NCI-H82 (cell line): ENCODE measurements around the gene S100A13.
"Not testable (repeated sequence)": the region's sequence is repeated elsewhere in the genome, so short reads cannot be mapped to it uniquely, and the experiment has no call there.

Experiments used
- DNase-seq: peaks from one replicate; lab custom pipeline; 2025; lab: John Stamatoyannopoulos, UW

The S100A13 gene

DNA sequence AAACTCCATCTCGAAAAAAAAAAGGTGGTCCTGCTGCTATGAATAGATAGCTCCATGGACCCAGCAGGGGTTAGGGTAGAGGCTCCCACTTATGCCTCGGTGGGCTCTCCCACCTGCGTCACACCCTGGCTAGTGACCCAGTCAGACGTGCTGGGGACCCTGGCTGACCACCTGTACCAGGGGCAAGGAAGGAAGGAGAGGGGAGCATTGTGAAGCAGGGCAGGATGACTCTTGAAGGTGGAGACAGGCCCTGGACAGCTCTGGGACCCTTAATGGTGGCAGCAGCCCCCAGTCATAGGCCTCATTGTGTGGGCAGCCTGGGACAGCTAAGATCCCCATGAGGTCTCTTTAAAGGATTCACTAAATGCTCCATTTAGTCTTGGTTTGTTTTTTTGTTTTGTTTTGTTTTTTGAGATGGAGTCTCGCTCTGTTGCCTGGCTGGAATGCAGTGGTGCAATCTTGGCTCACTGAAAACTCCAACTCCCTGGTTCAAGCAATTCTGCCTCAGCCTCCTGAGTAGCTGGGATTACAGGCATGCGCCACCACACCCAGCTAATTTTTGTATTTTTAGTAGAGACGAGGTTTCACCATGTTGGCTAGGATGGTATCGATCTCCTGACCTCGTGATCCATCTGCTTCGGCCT lies 20.8 kb upstream of the S100A13 start:
- DNase-seq = no peak

GRCh38 chr1:153647346-153647714 lies 20.0 kb upstream of the S100A13 start:
- peak; percentile 62 for DNase-seq

GRCh38 chr1:153646672-153647345 lies 19.5 kb upstream of the S100A13 start:
- peak; percentile 62 for DNase-seq

DNA sequence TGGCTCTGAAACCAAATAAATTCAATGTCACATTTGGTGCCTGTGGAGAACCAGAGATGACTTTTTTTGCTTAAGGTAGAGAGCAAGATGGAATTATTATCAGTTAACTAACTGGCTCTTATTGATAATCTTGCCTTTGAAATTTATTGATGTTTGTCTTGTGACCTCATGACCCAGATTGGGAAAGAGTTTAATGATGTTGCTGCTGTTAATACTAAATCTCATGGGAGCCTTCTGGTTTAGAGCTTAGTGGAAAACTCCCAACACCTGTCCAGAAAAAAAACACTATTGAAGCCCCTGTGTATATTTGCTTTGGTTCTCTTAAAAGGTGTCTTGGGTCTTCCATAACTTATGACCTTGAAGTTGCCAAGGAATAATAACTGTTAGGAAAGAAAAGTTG lies 16.5 kb upstream of the S100A13 start:
- no peak for DNase-seq

- no peak for DNase-seq
Measured at GRCh38 chr1:153643100-153643499, 15.8 kb upstream of the S100A13 start.

- no peak for DNase-seq
Measured at GRCh38 chr1:153642161-153642560, 14.9 kb upstream of the S100A13 start.

DNA sequence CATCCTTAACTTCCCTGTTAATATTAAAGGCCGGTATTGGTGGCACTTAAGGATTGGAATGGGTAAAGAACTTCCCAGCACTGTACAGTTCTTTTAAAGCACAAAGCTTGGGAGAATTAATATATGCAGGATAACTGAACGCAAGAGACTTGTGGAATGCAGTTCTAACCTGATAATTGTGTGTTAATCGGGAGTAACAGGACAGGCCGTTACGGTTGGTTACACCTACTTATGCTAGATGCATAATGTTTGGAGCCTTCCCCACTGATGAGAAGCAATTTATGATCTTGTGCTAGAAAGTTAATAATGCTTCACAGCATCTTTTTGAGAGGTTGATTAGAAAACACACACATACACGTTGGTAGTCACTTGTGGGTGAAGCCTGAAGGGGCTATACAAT lies 13.6 kb upstream of the S100A13 start:
- DNase-seq = no peak

- not testable (repeated sequence) for DNase-seq
Measured at GRCh38 chr1:153640213-153640612, 12.9 kb upstream of the S100A13 start.

DNA sequence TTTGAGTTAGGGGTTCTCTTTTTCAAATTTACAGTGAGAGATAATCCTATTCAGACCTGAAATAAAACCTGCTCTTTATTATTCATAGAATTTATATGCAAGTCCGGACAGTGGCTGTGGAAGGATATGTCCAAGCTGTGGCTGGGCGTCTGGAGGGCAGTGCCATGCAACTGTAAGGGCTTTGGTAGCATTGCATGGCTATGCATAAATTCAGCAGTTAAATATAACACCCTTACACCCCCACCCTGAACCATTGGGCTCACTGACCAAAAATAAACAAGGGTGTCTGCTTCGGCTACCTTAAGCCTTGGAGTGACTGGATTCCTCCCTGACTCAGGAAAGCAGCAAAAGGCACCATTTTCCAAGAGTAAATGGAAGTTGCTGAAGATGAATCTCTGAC lies 12.0 kb upstream of the S100A13 start:
- DNase-seq = no peak

DNA sequence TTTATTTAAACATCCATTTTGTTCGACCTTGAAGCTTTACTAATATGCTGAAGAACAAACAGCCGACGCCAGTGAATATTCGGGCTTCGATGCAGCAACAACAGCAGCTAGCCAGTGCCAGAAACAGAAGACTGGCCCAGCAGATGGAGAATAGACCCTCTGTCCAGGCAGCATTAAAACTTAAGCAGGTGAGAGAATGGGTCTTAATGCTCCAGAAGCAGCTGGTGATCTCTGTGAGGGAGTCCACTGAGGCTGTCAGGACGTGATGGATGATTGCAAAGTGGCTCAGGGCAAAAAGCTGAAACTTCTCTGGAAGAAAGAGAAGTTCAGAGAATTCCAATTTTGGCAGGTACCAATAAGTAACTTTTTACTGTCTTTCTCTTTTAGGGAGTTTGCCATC lies 11.0 kb upstream of the S100A13 start:
- DNase-seq = peak; percentile 88

DNA sequence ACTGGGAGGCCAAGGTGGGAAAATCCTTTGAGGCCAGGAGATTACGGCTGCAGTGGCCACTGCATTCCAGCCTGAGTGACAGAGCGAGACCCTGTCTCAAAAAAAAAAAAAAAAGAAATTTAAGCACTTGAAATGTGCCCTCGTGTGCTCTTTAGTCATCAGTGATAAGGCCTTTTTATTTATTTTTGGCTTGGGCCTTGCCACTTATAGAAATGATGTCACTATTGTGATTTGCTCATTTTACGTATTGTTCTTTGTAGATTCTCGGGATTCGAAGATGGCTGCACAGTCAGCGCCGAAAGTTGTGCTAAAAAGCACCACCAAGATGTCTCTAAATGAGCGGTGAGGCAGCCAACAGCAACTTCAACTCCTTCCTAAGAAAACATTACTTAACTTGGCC lies 9.0 kb upstream of the S100A13 start:
- no peak for DNase-seq

- no peak for DNase-seq
Measured at GRCh38 chr1:153635872-153636271, 8.6 kb upstream of the S100A13 start.

DNA sequence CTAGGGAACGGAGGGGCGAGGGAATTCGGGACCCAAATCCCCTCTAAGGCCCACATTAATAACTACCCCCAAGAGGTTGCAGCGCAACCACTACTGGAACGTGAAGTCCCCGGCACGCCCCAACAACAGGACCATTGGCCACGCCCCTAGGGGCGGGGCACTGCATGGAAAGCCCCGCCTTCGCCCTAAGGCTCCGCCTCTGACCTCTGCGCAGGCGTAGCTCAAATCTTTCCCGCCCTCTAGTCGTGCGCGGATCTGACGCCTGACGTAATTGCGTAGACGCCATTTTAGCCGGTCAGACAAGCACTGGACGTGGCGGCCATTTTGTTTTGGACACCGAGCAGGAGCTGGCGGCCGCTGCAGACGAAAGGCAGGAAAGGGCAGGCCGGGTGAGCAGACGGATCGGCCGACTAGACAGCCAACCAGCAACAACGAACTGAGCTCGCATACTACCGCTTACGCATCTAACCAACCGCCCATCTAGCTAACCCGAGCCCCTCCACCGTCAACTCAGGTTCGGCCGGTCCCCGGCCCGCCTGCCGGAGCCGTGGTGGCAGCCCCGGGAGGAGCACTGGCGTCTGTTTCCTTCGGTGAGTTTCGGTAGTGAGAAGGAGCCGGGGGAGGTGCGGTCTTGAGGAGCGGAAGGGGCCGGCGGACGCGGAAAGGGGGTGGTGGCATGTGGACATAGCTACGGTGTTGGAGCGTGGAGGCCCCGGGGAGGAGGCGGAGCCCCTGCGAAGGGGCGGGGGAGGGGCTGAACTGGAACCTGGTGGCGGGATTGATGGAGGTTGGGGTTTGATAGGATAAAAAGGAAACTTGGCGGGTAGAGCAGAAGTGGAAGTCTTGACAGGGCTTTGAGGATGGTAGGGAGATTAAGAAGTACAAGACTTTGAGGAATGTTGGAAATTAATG lies 6.7 kb upstream of the S100A13 start, which contains the start of gene CHTOP:
Gene CHTOP (plus strand): TSS at position 313 of the 912 bp plus-strand sequence. CDS start 2,523 bp downstream, outside the sequence.
- peak; percentile 99 for DNase-seq

- no peak for DNase-seq
Measured at GRCh38 chr1:153633161-153633753, 6.0 kb upstream of the S100A13 start.

DNA sequence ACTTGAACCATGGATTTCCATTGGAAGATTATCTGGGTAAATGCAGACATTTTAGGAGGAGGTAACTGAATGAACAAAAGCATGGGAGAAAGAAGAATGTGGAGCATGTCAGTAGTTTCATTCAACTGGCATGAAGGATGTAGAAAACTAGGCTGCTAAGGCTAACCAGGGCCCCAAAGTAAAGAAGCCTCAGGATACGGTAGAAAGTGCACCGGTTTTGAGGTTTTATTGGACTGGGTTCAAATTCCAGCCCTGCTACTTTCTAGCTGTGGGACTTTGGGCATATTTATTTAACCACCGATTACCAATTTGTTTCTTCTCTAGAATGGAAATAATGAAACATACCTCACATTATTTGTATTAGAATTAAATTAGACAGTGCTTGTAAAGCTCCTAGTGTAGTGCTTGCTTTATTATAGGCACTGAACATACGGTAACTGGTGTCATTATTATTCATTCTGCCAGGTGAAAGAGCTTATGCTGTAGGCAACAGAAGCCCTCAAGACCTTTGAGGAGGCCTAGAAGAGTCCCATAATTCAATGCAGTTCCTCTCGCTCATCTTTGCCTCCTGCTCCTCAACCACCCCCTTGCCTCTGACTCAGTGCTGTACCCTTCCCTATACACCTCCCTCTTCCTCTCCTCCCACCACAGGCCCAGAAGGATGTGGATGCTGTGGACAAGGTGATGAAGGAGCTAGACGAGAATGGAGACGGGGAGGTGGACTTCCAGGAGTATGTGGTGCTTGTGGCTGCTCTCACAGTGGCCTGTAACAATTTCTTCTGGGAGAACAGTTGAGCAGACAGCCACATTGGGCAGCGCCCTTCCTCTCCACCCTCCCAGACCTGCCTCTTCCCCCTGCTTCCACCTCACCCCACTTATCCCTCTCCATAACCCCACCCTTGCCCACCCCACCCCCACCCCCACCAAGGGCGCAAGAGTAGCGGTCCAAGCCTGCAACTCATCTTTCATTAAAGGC lies 4.0 kb upstream of the S100A13 start:
- no peak for DNase-seq

- no peak for DNase-seq
Measured at GRCh38 chr1:153630384-153630783, 3.1 kb upstream of the S100A13 start.

- DNase-seq = no peak
Measured at GRCh38 chr1:153629971-153630370, 2.7 kb upstream of the S100A13 start.

DNA sequence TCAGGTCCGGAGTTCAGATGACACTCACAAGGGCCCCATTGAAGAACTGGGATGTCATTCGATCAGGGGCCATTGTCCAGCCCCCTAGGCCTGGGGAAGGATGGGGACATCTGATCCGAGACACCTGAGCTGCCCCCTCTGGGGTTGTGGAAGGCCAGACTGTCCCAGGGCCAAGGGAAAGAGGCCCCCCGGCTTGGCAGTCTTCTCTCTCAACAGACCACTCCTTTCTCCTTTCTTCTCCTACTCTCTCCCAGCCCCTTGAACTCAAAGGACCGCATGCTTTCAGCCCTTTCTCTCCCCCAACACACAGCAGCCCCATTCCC lies 2.0 kb upstream of the S100A13 start:
- no peak for DNase-seq

- DNase-seq = no peak
Measured at GRCh38 chr1:153628638-153629342, 1.5 kb upstream of the S100A13 start.

GRCh38 chr1:153627715-153628626 lies 666 bp upstream of the S100A13 start, which contains the start of gene S100A1:
Gene S100A1, plus strand, starts transcription at chr1:153628434. Its CDS starts 2,088 bp downstream, at chr1:153630522.
- peak; percentile 58 for DNase-seq
